Epidermal melanocyte (primary cell): Measurements from ENCODE around the gene SNAPIN.
A peak's percentile ranks its signal among the peaks of the same experiment; 100 is the strongest.

Experiments
- DNase-seq: peaks from one replicate; pipeline ENCODE4 v3.0.0; 2011; ENCODE audit warnings: low spot score; ENCODE audit not compliant: insufficient read length

The SNAPIN gene

GRCh38 chr1:153677718-153678518 is 19.4 kb downstream of the SNAPIN start:
- no peak for DNase-seq

- no peak for DNase-seq
Measured at GRCh38 chr1:153678519-153679336, 20.2 kb downstream of the SNAPIN start, which contains the start of gene NPR1. TSS of gene NPR1 (plus strand) at chr1:153678688. CDS start at chr1:153679109, 421 bp downstream.

- DNase-seq = no peak
Measured at GRCh38 chr1:153679337-153680119, 21.0 kb downstream of the SNAPIN start.

GRCh38 chr1:153680120-153680403 is 21.6 kb downstream of the SNAPIN start:
- DNase-seq = no peak

- DNase-seq = no peak
Measured at GRCh38 chr1:153682730-153683129, 24.2 kb downstream of the SNAPIN start.

GRCh38 chr1:153683854-153684253 is 25.4 kb downstream of the SNAPIN start:
- no peak for DNase-seq

GRCh38 chr1:153684892-153685291 is 26.4 kb downstream of the SNAPIN start:
- no peak for DNase-seq

GRCh38 chr1:153685544-153686340 is 27.2 kb downstream of the SNAPIN start:
- DNase-seq = no peak

GRCh38 chr1:153687346-153688125 is 29.0 kb downstream of the SNAPIN start:
- no peak for DNase-seq

GRCh38 chr1:153688276-153688675 is 29.8 kb downstream of the SNAPIN start:
- DNase-seq = no peak

GRCh38 chr1:153688736-153689328 is 30.3 kb downstream of the SNAPIN start:
- peak; percentile 10 for DNase-seq

- peak; percentile 6 for DNase-seq
Measured at GRCh38 chr1:153693466-153693865, 35.0 kb downstream of the SNAPIN start.

- DNase-seq = no peak
Measured at GRCh38 chr1:153696741-153697140, 38.2 kb downstream of the SNAPIN start.

- DNase-seq = peak; percentile 11
Measured at GRCh38 chr1:153697191-153698019, 38.9 kb downstream of the SNAPIN start.

GRCh38 chr1:153698020-153698922 is 39.8 kb downstream of the SNAPIN start:
- DNase-seq = peak; percentile 8

- peak; percentile 18 for DNase-seq
Measured at GRCh38 chr1:153698923-153699714, 40.6 kb downstream of the SNAPIN start.

GRCh38 chr1:153699768-153700167 is 41.3 kb downstream of the SNAPIN start:
- DNase-seq = no peak
